Smooth muscle cell (in vitro differentiated cells): ENCODE data around the gene TAS2R60. TPM values are rescaled to one million over a fixed set of nuclear protein-coding genes. Genes with fewer than 3 reads are reported as not detected.

Source experiments
- DNase-seq: peaks from one replicate; lab custom pipeline; 2025; ENCODE audit not compliant: unreplicated experiment; lab: John Stamatoyannopoulos, UW
- H2AFZ ChIP-seq: fragments of 200-600 bp; sonication (generic); 2 replicates; pipeline ENCODE4 v1.6.0; 2016; ENCODE audit warnings: antibody characterized with exemption, low read depth, mild to moderate bottlenecking
- H3F3A ChIP-seq: fragments of 200-600 bp; sonication (generic); 2 replicates; pipeline ENCODE4 v1.6.0; 2017; ENCODE audit warnings: antibody characterized with exemption, low read depth
- H3K27ac ChIP-seq: fragments of 200-600 bp; sonication (generic); 2 replicates; pipeline ENCODE4 v1.5.1; 2016; ENCODE audit warnings: low read depth, mild to moderate bottlenecking
- H3K27me3 ChIP-seq: fragments of 200-600 bp; sonication (generic); 2 replicates; pipeline ENCODE4 v1.6.1; 2016; ENCODE audit warnings: low read depth, mild to moderate bottlenecking
- H3K36me3 ChIP-seq: fragments of 200-600 bp; sonication (generic); 2 replicates; pipeline ENCODE4 v1.5.1; 2016; ENCODE audit warnings: low read depth
- H3K4me1 ChIP-seq: fragments of 200-600 bp; sonication (generic); 2 replicates; pipeline ENCODE4 v1.5.1; 2016; ENCODE audit warnings: low read depth
- H3K4me2 ChIP-seq: fragments of 200-600 bp; sonication (generic); 2 replicates; pipeline ENCODE4 v1.6.0; 2016; ENCODE audit warnings: mild to moderate bottlenecking
- H3K4me3 ChIP-seq: fragments of 200-600 bp; sonication (generic); 2 replicates; pipeline ENCODE4 v1.5.1; 2016; ENCODE audit warnings: mild to moderate bottlenecking
- H3K79me2 ChIP-seq: fragments of 200-600 bp; sonication (generic); 2 replicates; pipeline ENCODE4 v1.6.0; 2016; ENCODE audit warnings: low read depth, mild to moderate bottlenecking
- H3K9ac ChIP-seq: fragments of 200-600 bp; sonication (generic); 2 replicates; pipeline ENCODE4 v1.6.0; 2016; ENCODE audit warnings: low read depth
- H3K9me3 ChIP-seq: fragments of 200-600 bp; sonication (generic); replicated peaks from 2 replicates; pipeline ENCODE4 v1.5.1; 2016; ENCODE audit warnings: low read depth
- H4K20me1 ChIP-seq: fragments of 200-600 bp; sonication (generic); 2 replicates; pipeline ENCODE4 v1.6.0; 2016; ENCODE audit warnings: low read depth
- WGBS: methylation state at CpG from one replicate; pipeline ENCODE4 v1.1.7; 2016; ENCODE audit warnings: low lambda C conversion rate; 5-methylcytosine and 5-hydroxymethylcytosine counted together
- polyA plus RNA-seq: library from polyadenylated mRNA; unstranded; fragments of >200 nt; fragmentation: Nextera tagmentation; extraction: Ambion mirVana; gene quantifications from 2 replicates; pipeline ENCODE4 v1.2.1, GENCODE V29; 2016
- total RNA-seq: library from RNA; depleted of rRNA; stranded (reverse); fragments of >200 nt; gene quantifications from 2 replicates; pipeline ENCODE4 v1.2.3, GENCODE V29; 2014
- TF ChIP-seq, protein P1 (sequence below): fragments of 200-600 bp; sonication (generic); IDR thresholded peaks from 2 replicates; pipeline ENCODE4 v1.5.1; 2017; ENCODE audit warnings: borderline replicate concordance, mild to moderate bottlenecking, antibody characterized with exemption; ENCODE audit not compliant: insufficient read depth, poor library complexity, severe bottlenecking

TAS2R60 gene
- total and polyA plus RNA-seq, 2 experiments from 2014 or later, result not detected

GRCh38 chr7:143459359-143459758, 16.1 kb downstream of the TAS2R60 start:
- Histone ChIP-seq H2AFZ (no peak overlapping the region), H3K9ac (no peak overlapping the region), H3K9me3 (no peaks in the 10 kb centered on the region), H3K36me3 (no peaks in the 10 kb centered on the region), H3K79me2 (no peaks in the 10 kb centered on the region), H3K4me2 (no peak overlapping the region), H3K4me3 (no peak overlapping the region), H3K4me1 (no peaks in the 10 kb centered on the region), H3K27ac (no peak overlapping the region), H3K27me3 (no peaks in the 10 kb centered on the region), H4K20me1 (no peaks in the 10 kb centered on the region), H3F3A (no peaks in the 10 kb centered on the region)
- WGBS, result 89% methylated on average over 1 of the region's 1 CpG
- DNase-seq, result no peak
- TF ChIP-seq, protein P1, sequence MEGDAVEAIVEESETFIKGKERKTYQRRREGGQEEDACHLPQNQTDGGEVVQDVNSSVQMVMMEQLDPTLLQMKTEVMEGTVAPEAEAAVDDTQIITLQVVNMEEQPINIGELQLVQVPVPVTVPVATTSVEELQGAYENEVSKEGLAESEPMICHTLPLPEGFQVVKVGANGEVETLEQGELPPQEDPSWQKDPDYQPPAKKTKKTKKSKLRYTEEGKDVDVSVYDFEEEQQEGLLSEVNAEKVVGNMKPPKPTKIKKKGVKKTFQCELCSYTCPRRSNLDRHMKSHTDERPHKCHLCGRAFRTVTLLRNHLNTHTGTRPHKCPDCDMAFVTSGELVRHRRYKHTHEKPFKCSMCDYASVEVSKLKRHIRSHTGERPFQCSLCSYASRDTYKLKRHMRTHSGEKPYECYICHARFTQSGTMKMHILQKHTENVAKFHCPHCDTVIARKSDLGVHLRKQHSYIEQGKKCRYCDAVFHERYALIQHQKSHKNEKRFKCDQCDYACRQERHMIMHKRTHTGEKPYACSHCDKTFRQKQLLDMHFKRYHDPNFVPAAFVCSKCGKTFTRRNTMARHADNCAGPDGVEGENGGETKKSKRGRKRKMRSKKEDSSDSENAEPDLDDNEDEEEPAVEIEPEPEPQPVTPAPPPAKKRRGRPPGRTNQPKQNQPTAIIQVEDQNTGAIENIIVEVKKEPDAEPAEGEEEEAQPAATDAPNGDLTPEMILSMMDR, result no peak

GRCh38 chr7:143460271-143460979, 17.2 kb downstream of the TAS2R60 start:
- Histone ChIP-seq H3K4me3 (no peak overlapping the region), H3K27ac (no peak overlapping the region), H3K9ac (no peak overlapping the region), H3F3A (no peaks in the 10 kb centered on the region), H3K36me3 (no peaks in the 10 kb centered on the region), H3K4me2 (no peak overlapping the region), H3K79me2 (no peaks in the 10 kb centered on the region), H3K27me3 (no peaks in the 10 kb centered on the region), H3K4me1 (no peaks in the 10 kb centered on the region), H4K20me1 (no peaks in the 10 kb centered on the region), H2AFZ (no peak overlapping the region), H3K9me3 (no peaks in the 10 kb centered on the region)
- no peak for DNase-seq
- WGBS, result 89% methylated on average over 4 of the region's 4 CpGs
- TF ChIP-seq, protein P1, result no peak

GRCh38 chr7:143462045-143462444, 18.8 kb downstream of the TAS2R60 start:
- Histone ChIP-seq H3K9me3 (no peaks in the 10 kb centered on the region), H3F3A (no peaks in the 10 kb centered on the region), H3K79me2 (no peaks in the 10 kb centered on the region), H4K20me1 (no peaks in the 10 kb centered on the region), H3K4me3 (no peak overlapping the region), H3K9ac (no peak overlapping the region), H3K4me1 (no peaks in the 10 kb centered on the region), H3K36me3 (no peaks in the 10 kb centered on the region), H3K27ac (no peak overlapping the region), H3K4me2 (no peak overlapping the region), H3K27me3 (no peaks in the 10 kb centered on the region), H2AFZ (no peak overlapping the region)
- TF ChIP-seq, protein P1, result no peak
- 85% methylated on average over 3 of the region's 3 CpGs for WGBS
- DNase-seq, result no peak

DNA sequence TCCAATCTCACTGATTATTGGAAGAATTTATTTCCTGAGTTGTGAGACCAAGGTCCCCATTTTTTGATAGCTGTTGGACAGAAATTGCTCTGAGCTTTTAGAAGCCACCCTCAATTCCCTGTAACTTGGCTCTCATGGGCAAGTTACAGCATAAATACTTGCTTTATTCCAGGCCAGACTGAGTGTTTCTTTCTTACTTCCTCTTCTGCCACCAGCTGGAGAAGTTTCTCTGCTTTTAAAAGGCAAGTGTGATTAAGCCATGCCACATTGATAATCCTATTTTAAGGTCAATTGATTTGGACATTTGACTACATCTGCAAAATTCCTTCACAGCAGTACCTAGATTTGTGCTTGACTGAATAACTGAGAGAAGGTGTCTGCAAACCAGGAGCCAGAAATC, 20.3 kb downstream of the TAS2R60 start:
- DNase-seq, result no peak
- Histone ChIP-seq H3K9me3 (no peaks in the 10 kb centered on the region), H2AFZ (no peak overlapping the region), H3K4me2 (no peak overlapping the region), H3K79me2 (no peaks in the 10 kb centered on the region), H3K9ac (no peak overlapping the region), H3K27ac (no peak overlapping the region), H3K4me1 (no peaks in the 10 kb centered on the region), H4K20me1 (no peaks in the 10 kb centered on the region), H3K4me3 (no peak overlapping the region), H3K36me3 (no peaks in the 10 kb centered on the region), H3F3A (no peaks in the 10 kb centered on the region), H3K27me3 (no peaks in the 10 kb centered on the region)
- TF ChIP-seq, protein P1, result no peak
